Kidney capillary endothelial cell (primary cell): Measurements from ENCODE around the gene LRRC63.

Experiments used
- DNase-seq: peaks from one replicate; pipeline ENCODE4 v3.0.0-alpha.2; 2018; ENCODE audit warnings: low spot score

Gene LRRC63

GRCh38 chr13:46313432-46314257 is 101.9 kb downstream of the LRRC63 start:
- no peak for DNase-seq

- DNase-seq: no peak
Observed at GRCh38 chr13:46314587-46314986, 102.9 kb downstream of the LRRC63 start.

GRCh38 chr13:46315036-46315435 is 103.3 kb downstream of the LRRC63 start:
- DNase-seq: no peak

- no peak for DNase-seq
Observed at GRCh38 chr13:46315491-46316075, 103.9 kb downstream of the LRRC63 start.

- DNase-seq: no peak
Observed at GRCh38 chr13:46317120-46317519, 105.4 kb downstream of the LRRC63 start.

- no peak for DNase-seq
Observed at GRCh38 chr13:46318986-46319385, 107.3 kb downstream of the LRRC63 start.

GRCh38 chr13:46320406-46320805 is 108.7 kb downstream of the LRRC63 start:
- no peak for DNase-seq

GRCh38 chr13:46320821-46321220 is 109.1 kb downstream of the LRRC63 start:
- DNase-seq: no peak

GRCh38 chr13:46321494-46322225 is 109.9 kb downstream of the LRRC63 start:
- peak; percentile 52 for DNase-seq

- no peak for DNase-seq
Observed at GRCh38 chr13:46324976-46325375, 113.2 kb downstream of the LRRC63 start.
